ENCODE measurements around the gene SIL1. TPM values are rescaled to one million over a fixed set of nuclear protein-coding genes. Genes with fewer than 3 reads are reported as not detected.

Gene SIL1
- total and polyA plus RNA-seq, 9 of the 15 experiments (the other 6 are each of a cell fraction or from before 2014, with no cell fraction given) = 1.3 to 30.5 (median 18.1) TPM

DNA sequence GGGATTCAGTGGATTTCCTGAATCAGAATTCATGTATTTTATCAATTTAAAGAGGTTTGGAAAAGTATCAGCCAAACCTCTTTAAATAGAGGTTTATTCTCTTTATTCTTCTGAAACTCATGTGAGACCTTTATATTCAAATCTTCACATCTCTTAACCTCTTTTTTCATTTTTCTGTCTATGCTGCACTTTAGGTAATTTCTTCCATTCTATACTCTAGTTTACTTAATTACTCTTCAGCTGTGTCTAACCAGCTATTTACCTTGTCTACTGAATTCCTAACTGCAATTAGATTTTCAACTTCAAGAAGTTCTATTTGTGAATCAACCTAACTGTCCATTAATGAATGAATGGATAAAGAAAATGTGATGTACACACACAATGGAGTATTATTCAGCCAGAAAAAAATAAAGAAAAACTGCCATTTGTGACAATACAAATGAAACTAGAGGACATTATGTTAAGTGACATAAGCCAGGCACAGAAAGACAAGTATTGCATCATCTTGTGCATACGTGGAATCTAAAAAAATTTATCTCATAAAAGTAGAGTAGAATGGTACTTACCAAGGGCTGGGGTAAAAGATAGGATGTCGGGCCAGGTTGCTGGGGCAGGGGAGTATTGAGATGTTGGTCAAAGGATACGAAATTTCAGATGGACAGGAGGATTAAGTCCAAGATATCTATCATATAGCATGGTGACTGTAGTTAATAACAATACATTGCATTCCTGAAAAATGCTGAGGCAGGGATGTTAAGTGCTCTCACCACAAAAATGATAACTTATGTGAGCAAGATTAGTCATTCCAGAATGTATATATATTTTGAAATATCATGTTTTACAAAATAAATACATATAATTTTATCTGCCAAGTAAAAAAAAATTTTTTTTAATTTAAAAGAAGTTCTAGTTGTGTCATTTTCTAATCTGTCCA, 193.5 kb downstream of the SIL1 start (continued):
- TF ChIP-seq CBFA2T3 (IDR thresholded peaks at IDR 0.05) = no peak; the same call in 1 of the 2 replicates
- TF ChIP-seq L3MBTL2 (IDR thresholded peaks at IDR 0.05) = no peak
- no peak for TF ChIP-seq CBFA2T2 (conservative IDR thresholded peaks at IDR 0.05)
- TF ChIP-seq, protein P1, sequence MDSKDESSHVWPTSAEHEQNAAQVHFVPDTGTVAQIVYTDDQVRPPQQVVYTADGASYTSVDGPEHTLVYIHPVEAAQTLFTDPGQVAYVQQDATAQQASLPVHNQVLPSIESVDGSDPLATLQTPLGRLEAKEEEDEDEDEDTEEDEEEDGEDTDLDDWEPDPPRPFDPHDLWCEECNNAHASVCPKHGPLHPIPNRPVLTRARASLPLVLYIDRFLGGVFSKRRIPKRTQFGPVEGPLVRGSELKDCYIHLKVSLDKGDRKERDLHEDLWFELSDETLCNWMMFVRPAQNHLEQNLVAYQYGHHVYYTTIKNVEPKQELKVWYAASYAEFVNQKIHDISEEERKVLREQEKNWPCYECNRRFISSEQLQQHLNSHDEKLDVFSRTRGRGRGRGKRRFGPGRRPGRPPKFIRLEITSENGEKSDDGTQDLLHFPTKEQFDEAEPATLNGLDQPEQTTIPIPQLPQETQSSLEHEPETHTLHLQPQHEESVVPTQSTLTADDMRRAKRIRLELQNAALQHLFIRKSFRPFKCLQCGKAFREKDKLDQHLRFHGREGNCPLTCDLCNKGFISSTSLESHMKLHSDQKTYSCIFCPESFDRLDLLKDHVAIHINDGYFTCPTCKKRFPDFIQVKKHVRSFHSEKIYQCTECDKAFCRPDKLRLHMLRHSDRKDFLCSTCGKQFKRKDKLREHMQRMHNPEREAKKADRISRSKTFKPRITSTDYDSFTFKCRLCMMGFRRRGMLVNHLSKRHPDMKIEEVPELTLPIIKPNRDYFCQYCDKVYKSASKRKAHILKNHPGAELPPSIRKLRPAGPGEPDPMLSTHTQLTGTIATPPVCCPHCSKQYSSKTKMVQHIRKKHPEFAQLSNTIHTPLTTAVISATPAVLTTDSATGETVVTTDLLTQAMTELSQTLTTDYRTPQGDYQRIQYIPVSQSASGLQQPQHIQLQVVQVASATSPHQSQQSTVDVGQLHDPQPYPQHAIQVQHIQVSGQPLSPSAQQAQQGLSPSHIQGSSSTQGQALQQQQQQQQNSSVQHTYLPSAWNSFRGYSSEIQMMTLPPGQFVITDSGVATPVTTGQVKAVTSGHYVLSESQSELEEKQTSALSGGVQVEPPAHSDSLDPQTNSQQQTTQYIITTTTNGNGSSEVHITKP (IDR thresholded peaks at IDR 0.05; ENCODE audit: partially characterized antibody) = peak; percentile 43
- no peak for TF ChIP-seq RAD21 (CRISPR knock-in tag; conservative IDR thresholded peaks at IDR 0.05 in 1 of 2, IDR thresholded peaks at IDR 0.05 in 1 of 2)
- no peak for TF ChIP-seq ESRRB (CRISPR knock-in tag; IDR thresholded peaks at IDR 0.05; ENCODE audit: borderline replicate concordance)
- TF ChIP-seq ARNT (IDR thresholded peaks at IDR 0.05) = no peak
- no peak for TF ChIP-seq PCBP2 (IDR thresholded peaks at IDR 0.05; ENCODE audit: low read depth, low read length, poor library complexity, severe bottlenecking)
- no peak for TF ChIP-seq PTRF (tag; IDR thresholded peaks at IDR 0.05)
- no peak for TF ChIP-seq POLR2B (IDR thresholded peaks at IDR 0.05; ENCODE audit: low read depth, partially characterized antibody)
- TF ChIP-seq, protein P2, sequence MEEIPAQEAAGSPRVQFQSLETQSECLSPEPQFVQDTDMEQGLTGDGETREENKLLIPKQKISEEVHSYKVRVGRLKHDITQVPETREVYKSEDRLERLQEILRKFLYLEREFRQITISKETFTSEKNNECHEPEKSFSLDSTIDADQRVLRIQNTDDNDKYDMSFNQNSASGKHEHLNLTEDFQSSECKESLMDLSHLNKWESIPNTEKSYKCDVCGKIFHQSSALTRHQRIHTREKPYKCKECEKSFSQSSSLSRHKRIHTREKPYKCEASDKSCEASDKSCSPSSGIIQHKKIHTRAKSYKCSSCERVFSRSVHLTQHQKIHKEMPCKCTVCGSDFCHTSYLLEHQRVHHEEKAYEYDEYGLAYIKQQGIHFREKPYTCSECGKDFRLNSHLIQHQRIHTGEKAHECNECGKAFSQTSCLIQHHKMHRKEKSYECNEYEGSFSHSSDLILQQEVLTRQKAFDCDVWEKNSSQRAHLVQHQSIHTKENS (CRISPR knock-in tag; IDR thresholded peaks at IDR 0.05) = no peak
- TF ChIP-seq CTBP1 (IDR thresholded peaks at IDR 0.05; ENCODE audit: borderline replicate concordance) = no peak
- no peak for TF ChIP-seq ZFP30 (CRISPR knock-in tag; IDR thresholded peaks at IDR 0.05; ENCODE audit: borderline replicate concordance)
- TF ChIP-seq, protein P3, sequence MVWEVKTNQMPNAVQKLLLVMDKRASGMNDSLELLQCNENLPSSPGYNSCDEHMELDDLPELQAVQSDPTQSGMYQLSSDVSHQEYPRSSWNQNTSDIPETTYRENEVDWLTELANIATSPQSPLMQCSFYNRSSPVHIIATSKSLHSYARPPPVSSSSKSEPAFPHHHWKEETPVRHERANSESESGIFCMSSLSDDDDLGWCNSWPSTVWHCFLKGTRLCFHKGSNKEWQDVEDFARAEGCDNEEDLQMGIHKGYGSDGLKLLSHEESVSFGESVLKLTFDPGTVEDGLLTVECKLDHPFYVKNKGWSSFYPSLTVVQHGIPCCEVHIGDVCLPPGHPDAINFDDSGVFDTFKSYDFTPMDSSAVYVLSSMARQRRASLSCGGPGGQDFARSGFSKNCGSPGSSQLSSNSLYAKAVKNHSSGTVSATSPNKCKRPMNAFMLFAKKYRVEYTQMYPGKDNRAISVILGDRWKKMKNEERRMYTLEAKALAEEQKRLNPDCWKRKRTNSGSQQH (CRISPR knock-in tag; IDR thresholded peaks at IDR 0.05) = no peak
- no peak for TF ChIP-seq BCOR (IDR thresholded peaks at IDR 0.05)
- TF ChIP-seq, protein P4, sequence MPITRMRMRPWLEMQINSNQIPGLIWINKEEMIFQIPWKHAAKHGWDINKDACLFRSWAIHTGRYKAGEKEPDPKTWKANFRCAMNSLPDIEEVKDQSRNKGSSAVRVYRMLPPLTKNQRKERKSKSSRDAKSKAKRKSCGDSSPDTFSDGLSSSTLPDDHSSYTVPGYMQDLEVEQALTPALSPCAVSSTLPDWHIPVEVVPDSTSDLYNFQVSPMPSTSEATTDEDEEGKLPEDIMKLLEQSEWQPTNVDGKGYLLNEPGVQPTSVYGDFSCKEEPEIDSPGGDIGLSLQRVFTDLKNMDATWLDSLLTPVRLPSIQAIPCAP (CRISPR knock-in tag; IDR thresholded peaks at IDR 0.05; ENCODE audit: borderline replicate concordance) = no peak
- no peak for TF ChIP-seq TEAD1 (CRISPR knock-in tag; IDR thresholded peaks at IDR 0.05)
- TF ChIP-seq ZNF41 (CRISPR knock-in tag; conservative IDR thresholded peaks at IDR 0.05) = no peak
- TF ChIP-seq ZNF408 (CRISPR knock-in tag; IDR thresholded peaks at IDR 0.05; ENCODE audit: low read depth) = no peak
